ENCODE results near the gene ROPN1L. TPM values are rescaled to one million over a fixed set of nuclear protein-coding genes. Genes with fewer than 3 reads are reported as not detected.
"Not testable (repeated sequence)": the region's sequence is repeated elsewhere in the genome, so short reads cannot be mapped to it uniquely, and the experiment has no call there.

Gene ROPN1L
- total RNA-seq, 1 donor from 2014 or later, result not detected

DNA sequence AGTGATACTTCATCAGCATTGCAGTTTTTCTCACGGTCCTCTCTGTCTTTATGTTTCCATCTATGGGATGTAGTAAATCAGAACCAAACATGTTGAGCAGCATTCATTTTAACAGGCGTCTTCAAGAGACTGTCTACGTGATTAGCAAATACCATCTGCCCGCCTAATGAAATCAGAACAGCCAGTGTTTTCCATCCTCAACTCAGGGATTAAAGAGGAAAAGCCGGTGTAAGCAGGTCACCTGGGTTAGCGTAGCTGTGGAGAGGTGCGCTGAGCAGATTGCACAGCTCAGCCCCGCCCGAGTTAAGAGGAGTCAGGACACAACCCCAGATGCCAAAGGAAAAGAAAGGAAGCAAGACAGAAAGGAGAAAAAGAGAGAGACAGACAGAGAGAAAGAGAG is 67.9 kb downstream of the ROPN1L start:
- no peak overlapping the region for H3K9ac ChIP-seq
- no peak for TF ChIP-seq EZH2 (IDR thresholded peaks at IDR 0.05)
- TF ChIP-seq EZH2phosphoT487 (IDR thresholded peaks at IDR 0.05), result no peak
- TF ChIP-seq, protein P1, sequence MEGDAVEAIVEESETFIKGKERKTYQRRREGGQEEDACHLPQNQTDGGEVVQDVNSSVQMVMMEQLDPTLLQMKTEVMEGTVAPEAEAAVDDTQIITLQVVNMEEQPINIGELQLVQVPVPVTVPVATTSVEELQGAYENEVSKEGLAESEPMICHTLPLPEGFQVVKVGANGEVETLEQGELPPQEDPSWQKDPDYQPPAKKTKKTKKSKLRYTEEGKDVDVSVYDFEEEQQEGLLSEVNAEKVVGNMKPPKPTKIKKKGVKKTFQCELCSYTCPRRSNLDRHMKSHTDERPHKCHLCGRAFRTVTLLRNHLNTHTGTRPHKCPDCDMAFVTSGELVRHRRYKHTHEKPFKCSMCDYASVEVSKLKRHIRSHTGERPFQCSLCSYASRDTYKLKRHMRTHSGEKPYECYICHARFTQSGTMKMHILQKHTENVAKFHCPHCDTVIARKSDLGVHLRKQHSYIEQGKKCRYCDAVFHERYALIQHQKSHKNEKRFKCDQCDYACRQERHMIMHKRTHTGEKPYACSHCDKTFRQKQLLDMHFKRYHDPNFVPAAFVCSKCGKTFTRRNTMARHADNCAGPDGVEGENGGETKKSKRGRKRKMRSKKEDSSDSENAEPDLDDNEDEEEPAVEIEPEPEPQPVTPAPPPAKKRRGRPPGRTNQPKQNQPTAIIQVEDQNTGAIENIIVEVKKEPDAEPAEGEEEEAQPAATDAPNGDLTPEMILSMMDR (IDR thresholded peaks at IDR 0.05), result no peak
- H4K20me1 ChIP-seq (ENCODE audit: low read depth), result no peaks in the 10 kb centered on the region
- peaks cover 19% of the 10 kb centered on the region for H3K4me1 Mint-ChIP-seq
- no peak overlapping the region for H3K27ac ChIP-seq
- H3F3A ChIP-seq (ENCODE audit: low read depth), result peaks cover 6% of the 10 kb centered on the region
- H3K27me3 Mint-ChIP-seq (ENCODE audit: insufficient read depth, low read depth), result peaks cover 5% of the 10 kb centered on the region
- peaks cover 14% of the 10 kb centered on the region for H3K4me1 ChIP-seq
- no peaks in the 10 kb centered on the region for H3K36me3 Mint-ChIP-seq
- DNase-seq (ENCODE audit: low spot score), result no peak
- H3K4me3 ChIP-seq, result no peak overlapping the region
- H3K36me3 ChIP-seq, result no peaks in the 10 kb centered on the region
- H3K27ac Mint-ChIP-seq, result no peak overlapping the region
- H3K4me2 ChIP-seq, result no peak overlapping the region
- H3K4me3 Mint-ChIP-seq, result no peak overlapping the region
- no peaks in the 10 kb centered on the region for H3K9me3 ChIP-seq (ENCODE audit: low read depth)
- no peak overlapping the region for H2AFZ ChIP-seq (replicated peaks)
- H3K27me3 ChIP-seq, result no peaks in the 10 kb centered on the region
- H3K79me2 ChIP-seq (ENCODE audit: low read depth), result no peaks in the 10 kb centered on the region
- peaks cover 2% of the 10 kb centered on the region for H3K9me3 Mint-ChIP-seq

GRCh38 chr5:10511741-10512640 is 70.3 kb downstream of the ROPN1L start:
- Mint-ChIP-seq H3K4me3 (no peak overlapping the region), H3K9me3 (peaks cover 8% of the 10 kb centered on the region), H3K27ac (peak overlapping the region; percentile 24), H3K36me3 (no peaks in the 10 kb centered on the region), H3K27me3 (ENCODE audit: insufficient read depth, low read depth) (peaks cover 5% of the 10 kb centered on the region), H3K4me1 (peaks cover 19% of the 10 kb centered on the region)
- Histone ChIP-seq H3K79me2 (ENCODE audit: low read depth) (no peaks in the 10 kb centered on the region), H3K27me3 (no peaks in the 10 kb centered on the region), H4K20me1 (ENCODE audit: low read depth) (no peaks in the 10 kb centered on the region), H3K4me2 (no peak overlapping the region), H2AFZ (replicated peaks) (no peak overlapping the region), H3K9me3 (ENCODE audit: low read depth) (no peaks in the 10 kb centered on the region), H3K36me3 (no peaks in the 10 kb centered on the region), H3K4me3 (no peak overlapping the region), H3F3A (ENCODE audit: low read depth) (no peaks in the 10 kb centered on the region), H3K27ac (no peak overlapping the region), H3K9ac (no peak overlapping the region), H3K4me1 (peaks cover 14% of the 10 kb centered on the region)
- no peak for TF ChIP-seq EZH2 (IDR thresholded peaks at IDR 0.05)
- DNase-seq (ENCODE audit: low spot score), result no peak

DNA sequence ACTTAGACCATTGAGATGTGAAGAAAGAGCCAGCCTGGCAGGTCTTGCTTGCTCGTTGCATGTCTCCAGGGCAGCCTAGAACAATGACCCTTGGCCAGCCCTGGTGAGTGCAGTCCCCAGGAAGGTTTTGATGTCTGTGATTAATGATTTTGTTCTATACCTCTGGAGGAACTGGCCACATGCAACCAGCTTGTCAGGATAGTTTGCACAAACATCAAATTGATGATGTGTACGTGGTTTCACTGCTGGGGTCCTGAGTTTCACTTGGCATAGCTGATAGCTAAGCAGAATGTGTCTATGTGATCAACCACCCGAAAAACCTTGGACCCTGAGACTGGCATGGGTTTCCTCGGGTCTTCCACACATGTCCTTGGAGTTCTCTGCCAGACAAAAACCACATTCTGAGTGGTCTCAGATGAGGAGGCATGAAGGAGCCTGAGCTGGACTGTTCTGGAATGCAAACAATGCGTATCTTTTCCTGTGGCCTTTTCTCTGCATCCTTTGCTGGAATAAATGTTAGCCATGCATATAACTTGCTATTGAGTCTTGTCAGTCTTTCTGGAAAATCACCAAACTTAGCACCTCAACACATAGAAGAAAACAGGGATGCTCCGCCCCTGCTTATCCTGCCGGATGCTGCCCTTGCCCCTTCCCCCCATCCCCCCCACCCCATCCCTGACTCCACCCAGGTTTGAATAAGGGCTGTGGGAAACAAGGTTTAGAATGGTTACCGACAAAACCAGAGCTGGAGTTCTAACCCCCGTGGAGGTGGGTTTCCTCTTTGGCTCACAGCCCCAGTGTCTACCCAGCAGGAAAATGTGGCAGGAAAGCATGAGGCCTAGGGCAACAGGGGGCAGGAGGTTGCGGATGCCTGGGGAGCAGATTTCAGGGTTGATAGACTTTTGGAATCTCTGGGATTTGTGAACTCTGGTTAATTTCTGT is 72.1 kb downstream of the ROPN1L start:
- Histone ChIP-seq H3K9ac (no peak overlapping the region), H3K4me1 (peaks cover 11% of the 10 kb centered on the region), H3F3A (ENCODE audit: low read depth) (no peaks in the 10 kb centered on the region), H3K36me3 (no peaks in the 10 kb centered on the region), H3K79me2 (ENCODE audit: low read depth) (no peaks in the 10 kb centered on the region), H3K9me3 (ENCODE audit: low read depth) (no peaks in the 10 kb centered on the region), H4K20me1 (ENCODE audit: low read depth) (no peaks in the 10 kb centered on the region), H2AFZ (replicated peaks) (peak overlapping the region; percentile 91), H3K4me2 (no peak overlapping the region), H3K4me3 (no peak overlapping the region), H3K27me3 (no peaks in the 10 kb centered on the region), H3K27ac (no peak overlapping the region)
- H3K4me3 Mint-ChIP-seq, result no peak overlapping the region
- peaks cover 5% of the 10 kb centered on the region for H3K27me3 Mint-ChIP-seq (ENCODE audit: insufficient read depth, low read depth)
- DNase-seq (ENCODE audit: low spot score), result peak; percentile 52
- TF ChIP-seq, protein P1 (IDR thresholded peaks at IDR 0.05), result no peak
- no peak for TF ChIP-seq EZH2 (IDR thresholded peaks at IDR 0.05)
- no peak for TF ChIP-seq EZH2phosphoT487 (IDR thresholded peaks at IDR 0.05)
- H3K9me3 Mint-ChIP-seq, result peaks cover 10% of the 10 kb centered on the region
- peaks cover 24% of the 10 kb centered on the region for H3K4me1 Mint-ChIP-seq
- H3K27ac Mint-ChIP-seq, result no peak overlapping the region
- H3K36me3 Mint-ChIP-seq, result no peaks in the 10 kb centered on the region

- peaks cover 27% of the 10 kb centered on the region for H3K4me1 Mint-ChIP-seq
- not testable (repeated sequence) for H3K4me3 ChIP-seq; H3K36me3 ChIP-seq; H3K79me2 ChIP-seq (ENCODE audit: low read depth); DNase-seq (ENCODE audit: low spot score); H3K9me3 Mint-ChIP-seq; H4K20me1 ChIP-seq (ENCODE audit: low read depth); H3K27me3 ChIP-seq; H3K27ac Mint-ChIP-seq; H3K9ac ChIP-seq; H3K27ac ChIP-seq; H3F3A ChIP-seq (ENCODE audit: low read depth); H3K36me3 Mint-ChIP-seq; H3K4me3 Mint-ChIP-seq; H3K9me3 ChIP-seq (ENCODE audit: low read depth); H3K27me3 Mint-ChIP-seq (ENCODE audit: insufficient read depth, low read depth); H3K4me2 ChIP-seq
- H2AFZ ChIP-seq (replicated peaks), result peak overlapping the region; percentile 91
- H3K4me1 ChIP-seq, result peaks cover 11% of the 10 kb centered on the region
Measured at GRCh38 chr5:10514572-10514971, 72.9 kb downstream of the ROPN1L start.

All from neural progenitor cell (in vitro differentiated cells).